ENCODE measurements around the gene DVL1. TPM values are rescaled to one million over a fixed set of nuclear protein-coding genes. Genes with fewer than 3 reads are reported as not detected.

The DVL1 gene
- polyA plus RNA-seq, 1 experiment, result 8.9 TPM

- POLR2A ChIA-PET, result no interaction called here
- no peak for TF ChIP-seq CTCF (IDR thresholded peaks at IDR 0.05; ENCODE audit: low read depth, low read length)
- CTCF ChIA-PET, result no interaction called here
These were observed 10.9 kb downstream of the DVL1 start for GRCh38 chr1:1338278-1338677.

GRCh38 chr1:1337793-1338147 is 11.4 kb downstream of the DVL1 start:
- POLR2A ChIA-PET, result no interaction called here
- CTCF ChIA-PET, result no interaction called here
- no peaks in the 10 kb centered on the region for H3K27me3 ChIP-seq (ENCODE audit: control insufficient read depth, insufficient read depth, low read length)
- H3K27ac ChIP-seq (ENCODE audit: low read depth, low read length), result no peak overlapping the region
- no peak for DNase-seq (ENCODE audit: low read depth, low spot score)
- peaks cover 3% of the 10 kb centered on the region; the same call in 1 of the 2 replicates for H3K9me3 ChIP-seq (ENCODE audit: control insufficient read depth, insufficient read depth, low read length)
- TF ChIP-seq CTCF (IDR thresholded peaks at IDR 0.05; ENCODE audit: low read depth, low read length), result no peak
- no peak overlapping the region for H3K4me3 ChIP-seq (ENCODE audit: low read depth, low read length)

More at GRCh38 chr1:1338278-1338677, 10.9 kb downstream of the DVL1 start:
- DNase-seq (ENCODE audit: low read depth, low spot score), result no peak
- H3K27ac ChIP-seq (ENCODE audit: low read depth, low read length), result no peak overlapping the region
- no peak overlapping the region for H3K4me3 ChIP-seq (ENCODE audit: low read depth, low read length)
- no peaks in the 10 kb centered on the region for H3K27me3 ChIP-seq (ENCODE audit: control insufficient read depth, insufficient read depth, low read length)
- peaks cover 3% of the 10 kb centered on the region; the same call in 1 of the 2 replicates for H3K9me3 ChIP-seq (ENCODE audit: control insufficient read depth, insufficient read depth, low read length)

GRCh38 chr1:1336931-1337792 is 12.1 kb downstream of the DVL1 start:
- no peak overlapping the region for H3K4me3 ChIP-seq (ENCODE audit: low read depth, low read length)
- no peak for TF ChIP-seq CTCF (IDR thresholded peaks at IDR 0.05; ENCODE audit: low read depth, low read length)
- CTCF ChIA-PET, result no interaction called here
- H3K27me3 ChIP-seq (ENCODE audit: control insufficient read depth, insufficient read depth, low read length), result no peaks in the 10 kb centered on the region
- H3K9me3 ChIP-seq (ENCODE audit: control insufficient read depth, insufficient read depth, low read length), result peaks cover 3% of the 10 kb centered on the region; the same call in 1 of the 2 replicates
- POLR2A ChIA-PET, result no interaction called here
- DNase-seq (ENCODE audit: low read depth, low spot score), result no peak
- H3K27ac ChIP-seq (ENCODE audit: low read depth, low read length), result no peak overlapping the region

GRCh38 chr1:1336446-1336845 is 12.8 kb downstream of the DVL1 start:
- Histone ChIP-seq H3K9me3 (ENCODE audit: control insufficient read depth, insufficient read depth, low read length) (peaks cover 3% of the 10 kb centered on the region; the same call in 1 of the 2 replicates), H3K27ac (ENCODE audit: low read depth, low read length) (no peak overlapping the region), H3K4me3 (ENCODE audit: low read depth, low read length) (no peak overlapping the region), H3K27me3 (ENCODE audit: control insufficient read depth, insufficient read depth, low read length) (no peaks in the 10 kb centered on the region)
- TF ChIP-seq CTCF (IDR thresholded peaks at IDR 0.05; ENCODE audit: low read depth, low read length), result no peak
- POLR2A ChIA-PET, result no interaction called here
- no peak for DNase-seq (ENCODE audit: low read depth, low spot score)
- CTCF ChIA-PET, result interaction anchor here (1.6 kb wide), 1 partner anchor 8 kb away, joined by 5 read pairs; no protein-coding TSS in a partner anchor

GRCh38 chr1:1335792-1336248 is 13.4 kb downstream of the DVL1 start:
- no peaks in the 10 kb centered on the region for H3K27me3 ChIP-seq (ENCODE audit: control insufficient read depth, insufficient read depth, low read length)
- peaks cover 6% of the 10 kb centered on the region; the same call in 1 of the 2 replicates for H3K9me3 ChIP-seq (ENCODE audit: control insufficient read depth, insufficient read depth, low read length)
- no peak overlapping the region for H3K4me3 ChIP-seq (ENCODE audit: low read depth, low read length)
- no peak for DNase-seq (ENCODE audit: low read depth, low spot score)
- H3K27ac ChIP-seq (ENCODE audit: low read depth, low read length), result no peak overlapping the region
- ChIA-PET POLR2A (interaction anchor here (0.5 kb wide), 1 partner anchor 167 kb away, joined by 3 read pairs; no protein-coding TSS in a partner anchor), CTCF (interaction anchor here (1.5 to 1.6 kb wide), 2 partner anchors 9 to 36 kb away, joined by 4 to 5 read pairs; no protein-coding TSS in a partner anchor)
- no peak for TF ChIP-seq CTCF (IDR thresholded peaks at IDR 0.05; ENCODE audit: low read depth, low read length)

All from AG04450 (cell line).